GM06990 (cell line): ENCODE results near the gene PLXNA3.

Experiments used
- DNase-seq: peaks from one replicate; pipeline ENCODE4 v3.0.0-alpha.2; 2011; ENCODE audit not compliant: insufficient read length; ENCODE audit errors: extremely low read depth
- H3K27me3 ChIP-seq: replicated peaks from 2 replicates; pipeline ENCODE4 v1.6.0; 2011; ENCODE audit warnings: low read length; ENCODE audit not compliant: control insufficient read depth, insufficient read depth
- H3K36me3 ChIP-seq: 2 replicates; pipeline ENCODE4 v1.5.1; 2011; ENCODE audit warnings: low read length; ENCODE audit not compliant: control insufficient read depth, insufficient read depth
- H3K4me3 ChIP-seq: replicated peaks from 2 replicates; pipeline ENCODE4 v1.5.1; 2011; ENCODE audit warnings: low read depth, mild to moderate bottlenecking, control low read depth, low read length
- TF ChIP-seq, protein P1 (sequence below): IDR thresholded peaks from 2 replicates; pipeline ENCODE4 v1.5.1; 2011; ENCODE audit warnings: low read length, control low read depth, mild to moderate bottlenecking, inconsistent platforms; ENCODE audit not compliant: insufficient read depth, poor library complexity, severe bottlenecking

PLXNA3 gene

DNA sequence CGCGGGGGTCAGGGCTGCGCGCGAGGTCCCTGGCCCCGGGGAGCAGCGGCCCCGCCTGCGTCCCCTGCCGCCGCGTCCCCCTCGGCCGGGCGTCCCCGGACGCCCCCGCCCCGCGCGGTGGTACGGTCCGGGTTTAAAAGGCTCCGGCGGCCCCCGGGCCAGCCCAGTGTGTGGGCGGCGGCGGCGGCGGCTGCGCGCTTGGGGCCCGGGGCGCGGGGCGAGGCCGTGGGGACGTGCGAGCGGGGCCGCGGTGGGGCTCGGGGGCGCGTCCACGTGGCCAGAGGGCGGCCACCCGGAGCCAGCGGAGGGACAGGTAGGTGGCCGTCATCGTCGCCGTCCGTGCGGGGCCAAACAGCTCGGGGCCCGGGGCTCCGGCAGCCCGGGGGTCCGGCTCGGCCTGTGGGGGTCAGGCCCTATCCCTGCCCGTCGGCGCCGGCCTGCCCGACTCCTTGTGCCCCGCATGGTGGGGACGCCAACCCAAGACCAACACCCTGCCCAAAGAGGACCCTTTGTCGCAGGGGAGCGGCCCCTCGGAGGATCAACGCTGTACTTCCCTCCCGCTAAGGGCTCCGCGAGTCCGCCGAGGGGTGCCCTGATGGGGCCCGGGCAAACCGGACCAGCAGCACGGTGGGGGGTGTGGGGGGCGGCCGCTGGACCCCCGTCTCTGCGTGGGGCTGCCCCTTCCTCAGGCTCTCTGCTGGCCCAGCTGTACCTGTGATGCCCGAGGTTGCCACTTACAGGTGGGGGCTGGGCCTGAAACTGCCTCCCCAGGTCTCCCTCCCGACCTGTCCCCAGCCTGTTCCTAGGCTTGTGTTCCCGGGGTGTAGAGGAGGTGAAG lies at the start of gene PLXNA3:
TSS of gene PLXNA3 (plus strand) at position 166 of the 838 bp plus-strand sequence. CDS start 1,903 bp downstream, outside the sequence.
- TF ChIP-seq, protein P1, sequence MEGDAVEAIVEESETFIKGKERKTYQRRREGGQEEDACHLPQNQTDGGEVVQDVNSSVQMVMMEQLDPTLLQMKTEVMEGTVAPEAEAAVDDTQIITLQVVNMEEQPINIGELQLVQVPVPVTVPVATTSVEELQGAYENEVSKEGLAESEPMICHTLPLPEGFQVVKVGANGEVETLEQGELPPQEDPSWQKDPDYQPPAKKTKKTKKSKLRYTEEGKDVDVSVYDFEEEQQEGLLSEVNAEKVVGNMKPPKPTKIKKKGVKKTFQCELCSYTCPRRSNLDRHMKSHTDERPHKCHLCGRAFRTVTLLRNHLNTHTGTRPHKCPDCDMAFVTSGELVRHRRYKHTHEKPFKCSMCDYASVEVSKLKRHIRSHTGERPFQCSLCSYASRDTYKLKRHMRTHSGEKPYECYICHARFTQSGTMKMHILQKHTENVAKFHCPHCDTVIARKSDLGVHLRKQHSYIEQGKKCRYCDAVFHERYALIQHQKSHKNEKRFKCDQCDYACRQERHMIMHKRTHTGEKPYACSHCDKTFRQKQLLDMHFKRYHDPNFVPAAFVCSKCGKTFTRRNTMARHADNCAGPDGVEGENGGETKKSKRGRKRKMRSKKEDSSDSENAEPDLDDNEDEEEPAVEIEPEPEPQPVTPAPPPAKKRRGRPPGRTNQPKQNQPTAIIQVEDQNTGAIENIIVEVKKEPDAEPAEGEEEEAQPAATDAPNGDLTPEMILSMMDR = no peak
- H3K27me3 ChIP-seq = no peaks in the 10 kb centered on the region
- no peaks in the 10 kb centered on the region for H3K36me3 ChIP-seq
- peak; percentile 67 for DNase-seq
- H3K4me3 ChIP-seq = peak within 1 kb of the TSS; percentile 69

DNA sequence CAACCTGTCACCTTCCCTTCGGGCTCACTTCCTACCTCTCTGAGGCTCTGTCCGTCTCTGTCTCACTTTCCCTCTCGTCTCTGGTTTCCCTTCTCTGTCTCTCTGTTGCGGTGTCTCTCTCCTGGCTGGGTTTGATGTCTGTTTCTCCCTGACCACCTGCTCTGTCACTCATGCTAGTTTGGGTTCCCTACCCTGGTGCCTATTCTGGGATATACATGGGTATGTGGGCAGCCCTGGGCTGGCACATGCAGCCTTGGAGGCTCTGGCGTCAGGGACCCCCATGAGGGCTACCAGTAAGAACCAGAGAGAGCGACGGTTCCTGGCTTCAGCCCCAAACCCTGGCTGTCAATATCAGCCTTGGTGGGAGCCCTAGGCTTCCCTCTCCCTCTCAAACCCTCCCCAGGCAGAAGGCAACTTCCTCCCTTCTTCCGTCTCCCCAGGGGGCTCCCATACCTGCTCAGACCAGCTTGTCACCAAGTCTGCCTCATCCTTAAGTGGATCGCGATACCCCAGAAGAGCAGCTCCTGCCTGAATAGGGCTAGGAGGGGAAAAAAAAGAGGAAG lies 49.3 kb upstream of the PLXNA3 start:
- DNase-seq = no peak
- H3K36me3 ChIP-seq = no peaks in the 10 kb centered on the region
- H3K27me3 ChIP-seq = no peaks in the 10 kb centered on the region
- peak overlapping the region; percentile 47 for H3K4me3 ChIP-seq
- TF ChIP-seq, protein P1 = no peak

DNA sequence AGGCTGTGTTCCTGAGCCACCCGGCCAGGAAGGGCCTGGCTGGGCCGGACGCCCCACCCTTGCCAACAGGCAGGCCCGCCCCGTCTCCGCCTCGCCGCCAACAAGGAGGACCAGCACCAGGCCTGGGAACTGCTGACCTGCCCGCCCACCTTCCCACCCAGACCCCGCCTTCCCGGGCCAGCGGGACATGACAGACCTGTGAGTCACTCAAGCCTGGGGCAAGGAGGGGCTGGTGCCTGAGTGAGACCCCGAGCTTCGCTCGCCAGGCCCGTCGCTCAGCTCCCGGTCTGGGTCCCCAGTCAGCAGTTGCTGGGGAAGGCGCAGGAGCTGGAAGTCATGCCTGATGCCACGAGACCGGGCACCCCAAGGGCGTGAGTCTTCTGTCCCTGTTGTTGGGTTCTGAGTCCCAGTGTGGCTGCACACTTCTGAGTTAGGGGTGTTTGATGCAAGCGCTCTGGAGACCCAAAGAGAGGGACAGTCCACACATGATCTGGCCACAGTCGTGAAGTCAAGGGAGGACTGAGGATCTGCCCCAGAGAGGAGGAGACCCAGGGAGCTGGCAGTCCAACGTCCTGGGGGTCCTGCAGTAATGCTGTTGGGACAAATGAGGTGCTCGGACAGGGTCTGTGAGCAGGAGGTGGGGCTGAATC lies 48.7 kb upstream of the PLXNA3 start, which contains the start of gene DNASE1L1:
TSS of gene DNASE1L1 (minus strand) at position 33 of the 650 bp plus-strand sequence. CDS start 3,686 bp downstream, outside the sequence.
- Histone ChIP-seq H3K27me3 (no peaks in the 10 kb centered on the region), H3K36me3 (no peaks in the 10 kb centered on the region; the same call in 1 of the 2 replicates), H3K4me3 (peak within 1 kb of the TSS; percentile 47)
- DNase-seq = peak; percentile 76
- TF ChIP-seq, protein P1 = no peak

DNA sequence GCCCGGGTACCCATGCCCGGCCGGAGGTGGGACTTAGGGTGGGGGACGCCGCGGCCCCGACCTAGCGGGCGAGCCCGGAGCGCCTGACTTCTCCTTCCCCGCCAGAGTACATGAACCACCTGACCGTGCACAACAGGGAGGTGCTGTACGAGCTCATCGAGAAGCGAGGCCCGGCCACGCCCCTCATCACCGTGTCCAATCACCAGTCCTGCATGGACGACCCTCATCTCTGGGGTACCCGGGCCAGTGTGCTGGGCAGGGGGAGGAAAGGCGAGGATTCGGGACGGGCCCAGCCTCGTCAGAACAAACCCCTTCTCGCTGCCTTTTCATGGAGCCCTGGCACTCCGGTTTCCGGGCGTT lies 46.1 kb upstream of the PLXNA3 start:
- no peaks in the 10 kb centered on the region; the same call in 1 of the 2 replicates for H3K36me3 ChIP-seq
- no peaks in the 10 kb centered on the region for H3K27me3 ChIP-seq
- TF ChIP-seq, protein P1 = no peak
- peak; percentile 60 for DNase-seq
- H3K4me3 ChIP-seq = peak overlapping the region; percentile 75

DNA sequence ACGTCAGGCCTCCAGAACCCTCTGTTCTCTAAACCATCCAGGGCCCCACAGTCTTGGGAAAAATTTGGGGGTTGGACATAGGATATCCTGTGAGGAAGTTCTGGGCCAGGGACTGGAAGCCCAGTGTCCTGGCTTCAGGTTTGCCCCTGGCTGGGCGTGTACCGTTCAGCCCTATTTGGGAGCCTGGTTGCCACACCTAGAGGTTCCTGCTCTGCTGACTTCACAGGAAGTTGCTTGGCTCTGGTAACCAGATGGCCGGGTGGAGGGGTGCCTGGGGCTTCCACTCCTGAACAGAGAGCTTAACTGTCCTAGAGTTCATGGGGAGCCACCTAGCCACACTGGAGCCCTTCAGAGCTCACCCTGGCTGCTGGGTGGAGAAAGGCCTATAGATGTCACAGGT lies 45.6 kb upstream of the PLXNA3 start:
- Histone ChIP-seq H3K36me3 (no peaks in the 10 kb centered on the region; the same call in 1 of the 2 replicates), H3K27me3 (no peaks in the 10 kb centered on the region), H3K4me3 (peak overlapping the region; percentile 75)
- TF ChIP-seq, protein P1 = no peak
- DNase-seq = no peak
